Osteoblast (primary cell): ENCODE data around the gene MGAT4D. TPM values are rescaled to one million over a fixed set of nuclear protein-coding genes. Genes with fewer than 3 reads are reported as not detected.
"Not testable (repeated sequence)": the region's sequence is repeated elsewhere in the genome, so short reads cannot be mapped to it uniquely, and the experiment has no call there.

Source experiments
- DNase-seq: peaks from one replicate; pipeline ENCODE4 v3.0.0; 2011; ENCODE audit warnings: low spot score, mixed read lengths; ENCODE audit not compliant: insufficient read length; ENCODE audit errors: missing footprints
- H2AFZ ChIP-seq: 2 replicates; pipeline ENCODE4 v1.6.0; 2011; ENCODE audit warnings: mild to moderate bottlenecking, low read length
- H3K27ac ChIP-seq: 2 replicates; pipeline ENCODE4 v1.5.1; 2011; ENCODE audit warnings: mild to moderate bottlenecking, low read depth, low read length, moderate library complexity
- H3K27me3 ChIP-seq: 2 replicates; pipeline ENCODE4 v1.6.0; 2012; ENCODE audit warnings: mild to moderate bottlenecking, control low read depth, inconsistent platforms, low read length, moderate library complexity; ENCODE audit not compliant: insufficient read depth
- H3K36me3 ChIP-seq: 2 replicates; pipeline ENCODE4 v1.5.1; 2011; ENCODE audit warnings: mild to moderate bottlenecking, low read length, control low read depth, moderate library complexity; ENCODE audit not compliant: insufficient read depth
- H3K4me1 ChIP-seq: 2 replicates; pipeline ENCODE4 v1.5.1; 2011; ENCODE audit warnings: mild to moderate bottlenecking, low read length, control low read depth, moderate library complexity; ENCODE audit not compliant: insufficient read depth
- H3K4me2 ChIP-seq: 2 replicates; pipeline ENCODE4 v1.6.0; 2011; ENCODE audit warnings: mild to moderate bottlenecking, low read length; ENCODE audit not compliant: insufficient read depth
- H3K4me3 ChIP-seq: fragments of 200-600 bp; sonication (generic); 3 replicates; pipeline ENCODE4 v1.5.1; 2012; ENCODE audit warnings: mild to moderate bottlenecking, low read length, inconsistent platforms; ENCODE audit not compliant: insufficient read depth
- H3K79me2 ChIP-seq: 2 replicates; pipeline ENCODE4 v1.6.0; 2012; ENCODE audit warnings: mild to moderate bottlenecking, low read length, control low read depth, inconsistent platforms; ENCODE audit not compliant: insufficient read depth
- H3K9me3 ChIP-seq: 2 replicates; pipeline ENCODE4 v1.5.1; 2011; ENCODE audit warnings: low read depth, low read length, control low read depth
- H4K20me1 ChIP-seq: 2 replicates; pipeline ENCODE4 v1.6.0; 2012; ENCODE audit warnings: mild to moderate bottlenecking, low read length, control low read depth; ENCODE audit not compliant: insufficient read depth
- CTCF ChIP-seq: IDR thresholded peaks from 2 replicates; pipeline ENCODE4 v1.5.1; 2011; ENCODE audit warnings: mild to moderate bottlenecking, low read depth, low read length, moderate library complexity; ENCODE audit errors: extremely low read depth
- total RNA-seq: library from RNA; depleted of rRNA; stranded (reverse); fragments of >200 nt; gene quantifications from 2 replicates; pipeline ENCODE4 v1.2.3, GENCODE V29; 2012

MGAT4D gene
- total RNA-seq, 1 donor, result not detected

DNA sequence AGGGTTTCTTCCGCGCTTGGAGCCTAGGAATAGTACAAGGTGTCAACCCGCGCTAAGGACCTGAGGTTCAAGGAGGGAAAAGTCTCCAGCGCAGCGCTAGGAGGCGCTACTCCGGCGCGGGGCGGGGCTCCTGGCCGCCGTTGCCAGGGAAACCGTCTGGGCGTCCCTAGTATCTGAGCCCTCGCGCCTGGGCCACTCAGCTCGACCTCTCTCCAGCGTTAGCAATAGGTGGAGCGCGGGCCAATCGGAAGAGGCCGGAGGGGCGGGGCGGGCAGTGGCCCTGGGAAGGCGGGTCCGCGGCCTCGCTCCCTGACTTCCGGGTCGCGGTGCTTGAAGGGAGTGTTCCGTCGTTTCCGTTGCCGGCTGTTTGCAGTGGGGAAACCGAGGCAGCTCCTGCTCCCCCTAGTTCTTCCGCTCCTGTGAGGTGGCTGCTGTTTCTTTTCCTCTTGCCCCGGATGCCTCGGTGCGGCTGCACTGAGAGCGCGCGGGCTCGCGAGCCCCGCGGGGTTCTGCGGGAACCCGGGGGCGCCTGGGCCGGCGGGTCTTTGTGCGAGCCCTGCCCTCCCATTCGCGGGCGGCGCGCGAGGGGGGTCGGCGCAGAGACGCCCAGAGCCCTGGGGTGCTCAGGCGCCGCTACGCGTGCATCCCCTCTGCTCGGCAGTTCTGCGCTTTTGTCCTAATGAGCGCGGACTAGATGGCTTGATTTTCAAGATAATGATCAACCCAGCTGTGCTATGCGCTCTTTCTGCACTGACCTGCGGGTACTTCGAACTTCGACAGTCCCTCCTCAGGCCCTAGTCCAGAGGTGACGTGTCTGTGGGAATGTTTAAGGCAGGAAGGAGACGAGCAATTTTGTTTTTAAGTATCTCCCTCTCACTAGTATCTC is 26.0 kb upstream of the MGAT4D start, which contains the start of gene ELMOD2:
TSS of gene ELMOD2 (plus strand) at position 312 of the 886 bp plus-strand sequence. CDS start 1,261 bp downstream, outside the sequence.
- peak; percentile 98 for DNase-seq
- Histone ChIP-seq H3K4me1 (peaks cover 14% of the 10 kb centered on the region), H3K36me3 (peaks cover 6% of the 10 kb centered on the region), H2AFZ (peak within 1 kb of the TSS; percentile 94), H3K79me2 (peaks cover 23% of the 10 kb centered on the region), H3K9me3 (no peaks in the 10 kb centered on the region), H3K4me3 (peak within 1 kb of the TSS; percentile 83), H3K4me2 (peak within 1 kb of the TSS; percentile 98), H4K20me1 (no peaks in the 10 kb centered on the region), H3K27ac (peak within 1 kb of the TSS; percentile 65), H3K27me3 (no peaks in the 10 kb centered on the region)
- peak; percentile 90 for TF ChIP-seq CTCF

DNA sequence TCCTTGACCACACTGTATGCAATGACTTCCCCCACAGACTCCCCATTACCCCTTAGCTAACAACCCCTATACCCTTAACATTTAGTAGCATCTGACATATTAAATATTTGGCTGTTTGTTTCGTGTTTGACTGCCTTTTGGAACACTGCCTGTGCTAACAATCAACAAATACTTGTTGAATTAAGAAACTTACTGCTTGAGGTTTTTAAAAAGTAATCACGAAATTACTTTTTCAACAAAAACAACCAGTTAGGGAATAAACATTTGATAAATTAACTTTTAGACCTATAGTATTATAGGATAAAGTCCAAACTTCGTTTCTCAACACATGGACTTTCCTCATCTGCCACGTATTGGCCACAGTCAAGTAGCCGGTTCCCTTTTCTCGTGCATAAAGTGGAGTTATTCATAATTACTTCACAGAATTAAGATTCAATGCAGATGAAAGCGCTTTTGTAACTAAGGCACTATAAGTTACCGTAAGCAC is 25.3 kb upstream of the MGAT4D start:
- peak overlapping the region; percentile 94 for H2AFZ ChIP-seq
- H3K36me3 ChIP-seq, result peaks cover 6% of the 10 kb centered on the region
- H3K9me3 ChIP-seq, result no peaks in the 10 kb centered on the region
- H3K4me1 ChIP-seq, result peaks cover 14% of the 10 kb centered on the region
- no peaks in the 10 kb centered on the region for H4K20me1 ChIP-seq
- H3K4me3 ChIP-seq, result peak overlapping the region; percentile 83
- no peaks in the 10 kb centered on the region for H3K27me3 ChIP-seq
- H3K4me2 ChIP-seq, result peak overlapping the region; percentile 98
- no peak overlapping the region for H3K27ac ChIP-seq
- TF ChIP-seq CTCF, result no peak
- DNase-seq, result no peak
- H3K79me2 ChIP-seq, result peaks cover 23% of the 10 kb centered on the region

- Histone ChIP-seq H3K27ac (no peak overlapping the region), H3K27me3 (peaks cover 6% of the 10 kb centered on the region)
- no peak for DNase-seq
These were observed 17.3 kb upstream of the MGAT4D start for GRCh38 chr4:140515423-140515822.

DNA sequence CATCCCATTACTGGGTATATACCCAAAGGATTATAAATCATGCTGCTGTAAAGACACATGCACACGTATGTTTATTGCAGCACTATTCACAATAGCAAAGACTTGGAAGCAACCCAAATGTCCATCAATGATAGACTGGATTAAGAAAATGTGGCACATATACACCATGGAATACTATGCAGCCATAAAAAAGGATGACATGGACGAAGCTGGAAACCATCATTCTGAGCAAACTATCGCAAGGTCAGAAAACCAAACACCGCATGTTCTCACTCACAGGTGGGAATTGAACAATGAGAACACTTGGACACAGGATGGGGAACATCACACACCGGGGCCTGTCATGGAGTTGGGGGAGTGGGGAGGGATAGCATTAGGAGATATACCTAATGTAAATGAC is 15.7 kb upstream of the MGAT4D start:
- not testable (repeated sequence) for H4K20me1 ChIP-seq, H3K4me1 ChIP-seq, H3K36me3 ChIP-seq, H2AFZ ChIP-seq, H3K4me2 ChIP-seq, DNase-seq, H3K79me2 ChIP-seq, H3K27ac ChIP-seq, H3K27me3 ChIP-seq, H3K9me3 ChIP-seq, H3K4me3 ChIP-seq

More at GRCh38 chr4:140515423-140515822, 17.3 kb upstream of the MGAT4D start:
- Histone ChIP-seq H3K36me3 (no peaks in the 10 kb centered on the region), H4K20me1 (no peaks in the 10 kb centered on the region), H3K79me2 (no peaks in the 10 kb centered on the region), H3K4me3 (no peak overlapping the region), H2AFZ (no peak overlapping the region), H3K4me2 (no peak overlapping the region), H3K9me3 (no peaks in the 10 kb centered on the region), H3K4me1 (no peaks in the 10 kb centered on the region)
- no peak for TF ChIP-seq CTCF
